Stimulated activated CD8-positive, alpha-beta memory T cell treated with anti-CD3 and anti-CD28 coated beads, Interleukin-12 subunit alpha, Interleukin-12 subunit beta, amount 100 ng/mL, for 1 hour (primary cell): ENCODE data around the gene OR56A3.

Source experiments
- DNase-seq: peaks from one replicate; pipeline ENCODE4 v3.0.0-alpha.2; 2020; ENCODE audit warnings: low read depth

The OR56A3 gene

GRCh38 chr11:5973530-5973929 lies 31.5 kb downstream of the OR56A3 start:
- no peak for DNase-seq

- no peak for DNase-seq
These were observed 41.4 kb downstream of the OR56A3 start for GRCh38 chr11:5983443-5983842.

- no peak for DNase-seq
These were observed 44.8 kb downstream of the OR56A3 start, which contains the start of gene OR52L1 for GRCh38 chr11:5986885-5987284. Gene OR52L1, minus strand, starts transcription at chr11:5986985. Its CDS starts 55 bp downstream, at chr11:5986930.

- no peak for DNase-seq
These were observed 47.2 kb downstream of the OR56A3 start for GRCh38 chr11:5989203-5989602.

GRCh38 chr11:5992150-5992549 lies 50.1 kb downstream of the OR56A3 start:
- no peak for DNase-seq

- DNase-seq, result no peak
These were observed 50.7 kb downstream of the OR56A3 start for GRCh38 chr11:5992604-5993251.

- DNase-seq, result no peak
These were observed 52.7 kb downstream of the OR56A3 start for GRCh38 chr11:5994791-5995190.
